Measurements from ENCODE around the gene HAT1.

DNA sequence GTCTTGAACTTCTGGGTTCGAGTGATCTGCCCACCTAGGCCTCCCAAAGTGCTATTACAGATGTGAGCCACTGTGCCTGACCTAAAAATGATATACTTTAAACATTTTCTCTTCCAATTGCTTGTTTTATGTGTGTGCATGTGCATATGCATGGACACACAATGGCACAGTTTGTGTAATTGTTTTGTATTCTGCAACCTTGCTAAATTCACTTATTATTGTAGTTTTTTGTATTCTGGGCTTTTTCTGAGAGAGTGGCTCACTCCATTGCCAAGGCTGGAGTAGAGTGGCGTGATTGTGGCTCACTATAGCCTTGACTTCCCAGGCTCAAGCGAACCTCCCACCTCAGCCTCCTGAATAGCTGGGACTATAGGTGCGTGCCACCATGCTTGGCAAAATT is 8.1 kb downstream of the HAT1 start:
- TF ChIP-seq, protein P1, sequence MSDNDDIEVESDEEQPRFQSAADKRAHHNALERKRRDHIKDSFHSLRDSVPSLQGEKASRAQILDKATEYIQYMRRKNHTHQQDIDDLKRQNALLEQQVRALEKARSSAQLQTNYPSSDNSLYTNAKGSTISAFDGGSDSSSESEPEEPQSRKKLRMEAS (CRISPR knock-in tag; IDR thresholded peaks at IDR 0.05), result no peak
- TF ChIP-seq, protein P2, sequence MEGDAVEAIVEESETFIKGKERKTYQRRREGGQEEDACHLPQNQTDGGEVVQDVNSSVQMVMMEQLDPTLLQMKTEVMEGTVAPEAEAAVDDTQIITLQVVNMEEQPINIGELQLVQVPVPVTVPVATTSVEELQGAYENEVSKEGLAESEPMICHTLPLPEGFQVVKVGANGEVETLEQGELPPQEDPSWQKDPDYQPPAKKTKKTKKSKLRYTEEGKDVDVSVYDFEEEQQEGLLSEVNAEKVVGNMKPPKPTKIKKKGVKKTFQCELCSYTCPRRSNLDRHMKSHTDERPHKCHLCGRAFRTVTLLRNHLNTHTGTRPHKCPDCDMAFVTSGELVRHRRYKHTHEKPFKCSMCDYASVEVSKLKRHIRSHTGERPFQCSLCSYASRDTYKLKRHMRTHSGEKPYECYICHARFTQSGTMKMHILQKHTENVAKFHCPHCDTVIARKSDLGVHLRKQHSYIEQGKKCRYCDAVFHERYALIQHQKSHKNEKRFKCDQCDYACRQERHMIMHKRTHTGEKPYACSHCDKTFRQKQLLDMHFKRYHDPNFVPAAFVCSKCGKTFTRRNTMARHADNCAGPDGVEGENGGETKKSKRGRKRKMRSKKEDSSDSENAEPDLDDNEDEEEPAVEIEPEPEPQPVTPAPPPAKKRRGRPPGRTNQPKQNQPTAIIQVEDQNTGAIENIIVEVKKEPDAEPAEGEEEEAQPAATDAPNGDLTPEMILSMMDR (IDR thresholded peaks at IDR 0.05), result no peak
- TF ChIP-seq, protein P3, sequence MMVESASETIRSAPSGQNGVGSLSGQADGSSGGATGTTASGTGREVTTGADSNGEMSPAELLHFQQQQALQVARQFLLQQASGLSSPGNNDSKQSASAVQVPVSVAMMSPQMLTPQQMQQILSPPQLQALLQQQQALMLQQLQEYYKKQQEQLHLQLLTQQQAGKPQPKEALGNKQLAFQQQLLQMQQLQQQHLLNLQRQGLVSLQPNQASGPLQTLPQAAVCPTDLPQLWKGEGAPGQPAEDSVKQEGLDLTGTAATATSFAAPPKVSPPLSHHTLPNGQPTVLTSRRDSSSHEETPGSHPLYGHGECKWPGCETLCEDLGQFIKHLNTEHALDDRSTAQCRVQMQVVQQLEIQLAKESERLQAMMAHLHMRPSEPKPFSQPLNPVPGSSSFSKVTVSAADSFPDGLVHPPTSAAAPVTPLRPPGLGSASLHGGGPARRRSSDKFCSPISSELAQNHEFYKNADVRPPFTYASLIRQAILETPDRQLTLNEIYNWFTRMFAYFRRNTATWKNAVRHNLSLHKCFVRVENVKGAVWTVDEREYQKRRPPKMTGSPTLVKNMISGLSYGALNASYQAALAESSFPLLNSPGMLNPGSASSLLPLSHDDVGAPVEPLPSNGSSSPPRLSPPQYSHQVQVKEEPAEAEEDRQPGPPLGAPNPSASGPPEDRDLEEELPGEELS (CRISPR knock-in tag; IDR thresholded peaks at IDR 0.05), result no peak
- TF ChIP-seq, protein P4, sequence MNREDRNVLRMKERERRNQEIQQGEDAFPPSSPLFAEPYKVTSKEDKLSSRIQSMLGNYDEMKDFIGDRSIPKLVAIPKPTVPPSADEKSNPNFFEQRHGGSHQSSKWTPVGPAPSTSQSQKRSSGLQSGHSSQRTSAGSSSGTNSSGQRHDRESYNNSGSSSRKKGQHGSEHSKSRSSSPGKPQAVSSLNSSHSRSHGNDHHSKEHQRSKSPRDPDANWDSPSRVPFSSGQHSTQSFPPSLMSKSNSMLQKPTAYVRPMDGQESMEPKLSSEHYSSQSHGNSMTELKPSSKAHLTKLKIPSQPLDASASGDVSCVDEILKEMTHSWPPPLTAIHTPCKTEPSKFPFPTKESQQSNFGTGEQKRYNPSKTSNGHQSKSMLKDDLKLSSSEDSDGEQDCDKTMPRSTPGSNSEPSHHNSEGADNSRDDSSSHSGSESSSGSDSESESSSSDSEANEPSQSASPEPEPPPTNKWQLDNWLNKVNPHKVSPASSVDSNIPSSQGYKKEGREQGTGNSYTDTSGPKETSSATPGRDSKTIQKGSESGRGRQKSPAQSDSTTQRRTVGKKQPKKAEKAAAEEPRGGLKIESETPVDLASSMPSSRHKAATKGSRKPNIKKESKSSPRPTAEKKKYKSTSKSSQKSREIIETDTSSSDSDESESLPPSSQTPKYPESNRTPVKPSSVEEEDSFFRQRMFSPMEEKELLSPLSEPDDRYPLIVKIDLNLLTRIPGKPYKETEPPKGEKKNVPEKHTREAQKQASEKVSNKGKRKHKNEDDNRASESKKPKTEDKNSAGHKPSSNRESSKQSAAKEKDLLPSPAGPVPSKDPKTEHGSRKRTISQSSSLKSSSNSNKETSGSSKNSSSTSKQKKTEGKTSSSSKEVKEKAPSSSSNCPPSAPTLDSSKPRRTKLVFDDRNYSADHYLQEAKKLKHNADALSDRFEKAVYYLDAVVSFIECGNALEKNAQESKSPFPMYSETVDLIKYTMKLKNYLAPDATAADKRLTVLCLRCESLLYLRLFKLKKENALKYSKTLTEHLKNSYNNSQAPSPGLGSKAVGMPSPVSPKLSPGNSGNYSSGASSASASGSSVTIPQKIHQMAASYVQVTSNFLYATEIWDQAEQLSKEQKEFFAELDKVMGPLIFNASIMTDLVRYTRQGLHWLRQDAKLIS (CRISPR knock-in tag; IDR thresholded peaks at IDR 0.05; ENCODE audit: borderline replicate concordance), result no peak
- TF ChIP-seq, protein P5, sequence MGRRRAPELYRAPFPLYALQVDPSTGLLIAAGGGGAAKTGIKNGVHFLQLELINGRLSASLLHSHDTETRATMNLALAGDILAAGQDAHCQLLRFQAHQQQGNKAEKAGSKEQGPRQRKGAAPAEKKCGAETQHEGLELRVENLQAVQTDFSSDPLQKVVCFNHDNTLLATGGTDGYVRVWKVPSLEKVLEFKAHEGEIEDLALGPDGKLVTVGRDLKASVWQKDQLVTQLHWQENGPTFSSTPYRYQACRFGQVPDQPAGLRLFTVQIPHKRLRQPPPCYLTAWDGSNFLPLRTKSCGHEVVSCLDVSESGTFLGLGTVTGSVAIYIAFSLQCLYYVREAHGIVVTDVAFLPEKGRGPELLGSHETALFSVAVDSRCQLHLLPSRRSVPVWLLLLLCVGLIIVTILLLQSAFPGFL (CRISPR knock-in tag; IDR thresholded peaks at IDR 0.05; ENCODE audit: borderline replicate concordance), result no peak
- no peak for TF ChIP-seq TEAD1 (CRISPR knock-in tag; IDR thresholded peaks at IDR 0.05)
- TF ChIP-seq, protein P6, sequence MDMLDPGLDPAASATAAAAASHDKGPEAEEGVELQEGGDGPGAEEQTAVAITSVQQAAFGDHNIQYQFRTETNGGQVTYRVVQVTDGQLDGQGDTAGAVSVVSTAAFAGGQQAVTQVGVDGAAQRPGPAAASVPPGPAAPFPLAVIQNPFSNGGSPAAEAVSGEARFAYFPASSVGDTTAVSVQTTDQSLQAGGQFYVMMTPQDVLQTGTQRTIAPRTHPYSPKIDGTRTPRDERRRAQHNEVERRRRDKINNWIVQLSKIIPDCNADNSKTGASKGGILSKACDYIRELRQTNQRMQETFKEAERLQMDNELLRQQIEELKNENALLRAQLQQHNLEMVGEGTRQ (CRISPR knock-in tag; IDR thresholded peaks at IDR 0.05), result no peak
- no peak for TF ChIP-seq MYBL2 (CRISPR knock-in tag; IDR thresholded peaks at IDR 0.05)
- TF ChIP-seq FOXK1 (CRISPR knock-in tag; IDR thresholded peaks at IDR 0.05), result no peak

Measured in WTC11 (cell line).